RPMI8226 (cell line): ENCODE measurements around the gene TPRX1.
"Not testable (repeated sequence)": the region's sequence is repeated elsewhere in the genome, so short reads cannot be mapped to it uniquely, and the experiment has no call there.

Experiments used
- DNase-seq: peaks from one replicate; pipeline ENCODE4 v3.0.0-alpha.2; 2015

The TPRX1 gene

GRCh38 chr19:47801270-47801669 is 3.1 kb downstream of the TPRX1 start:
- DNase-seq: no peak

GRCh38 chr19:47798904-47799266 is 5.5 kb downstream of the TPRX1 start:
- DNase-seq: no peak

- no peak for DNase-seq
These were observed 6.1 kb downstream of the TPRX1 start for GRCh38 chr19:47797996-47798903.

- DNase-seq: no peak
These were observed 7.6 kb downstream of the TPRX1 start for GRCh38 chr19:47796785-47797184.

- no peak for DNase-seq
These were observed 9.8 kb downstream of the TPRX1 start for GRCh38 chr19:47794526-47794925.

GRCh38 chr19:47792616-47793015 is 11.7 kb downstream of the TPRX1 start:
- DNase-seq: no peak

GRCh38 chr19:47790398-47790814 is 13.9 kb downstream of the TPRX1 start:
- DNase-seq: peak; percentile 75

- not testable (repeated sequence) for DNase-seq
These were observed 14.5 kb downstream of the TPRX1 start for GRCh38 chr19:47789811-47790210.

- DNase-seq: not testable (repeated sequence)
These were observed 17.0 kb downstream of the TPRX1 start for GRCh38 chr19:47787307-47787706.

GRCh38 chr19:47786566-47786965 is 17.8 kb downstream of the TPRX1 start:
- no peak for DNase-seq

GRCh38 chr19:47781590-47782262 is 22.6 kb downstream of the TPRX1 start:
- DNase-seq: no peak

GRCh38 chr19:47780215-47780551 is 24.2 kb downstream of the TPRX1 start:
- no peak for DNase-seq

GRCh38 chr19:47779524-47780214 is 24.7 kb downstream of the TPRX1 start:
- DNase-seq: no peak

- no peak for DNase-seq
These were observed 25.4 kb downstream of the TPRX1 start for GRCh38 chr19:47778954-47779351.

- DNase-seq: peak; percentile 84
These were observed 26.1 kb downstream of the TPRX1 start, which contains the start of gene SELENOW for GRCh38 chr19:47778049-47778953. Gene SELENOW (plus strand): TSS chr19:47778703. CDS start chr19:47778786, 83 bp downstream.

GRCh38 chr19:47777245-47778048 is 26.9 kb downstream of the TPRX1 start:
- DNase-seq: not testable (repeated sequence)

GRCh38 chr19:47776568-47776967 is 27.8 kb downstream of the TPRX1 start:
- no peak for DNase-seq

- not testable (repeated sequence) for DNase-seq
These were observed 33.1 kb downstream of the TPRX1 start for GRCh38 chr19:47771291-47771690.

GRCh38 chr19:47769534-47769933 is 34.8 kb downstream of the TPRX1 start:
- no peak for DNase-seq

- DNase-seq: no peak
These were observed 35.7 kb downstream of the TPRX1 start for GRCh38 chr19:47768604-47769003.

GRCh38 chr19:47767349-47767748 is 37.0 kb downstream of the TPRX1 start:
- no peak for DNase-seq

- DNase-seq: no peak
These were observed 37.7 kb downstream of the TPRX1 start for GRCh38 chr19:47766670-47767069.
